ENCODE data around the gene ABCC4.

ABCC4 gene

GRCh38 chr13:95151942-95152587 lies 149.2 kb downstream of the ABCC4 start:
- no peak for DNase-seq

- no peak for DNase-seq
Observed at GRCh38 chr13:95150555-95150954, 150.7 kb downstream of the ABCC4 start.

GRCh38 chr13:95146486-95146885 lies 154.8 kb downstream of the ABCC4 start:
- no peak for DNase-seq

DNA sequence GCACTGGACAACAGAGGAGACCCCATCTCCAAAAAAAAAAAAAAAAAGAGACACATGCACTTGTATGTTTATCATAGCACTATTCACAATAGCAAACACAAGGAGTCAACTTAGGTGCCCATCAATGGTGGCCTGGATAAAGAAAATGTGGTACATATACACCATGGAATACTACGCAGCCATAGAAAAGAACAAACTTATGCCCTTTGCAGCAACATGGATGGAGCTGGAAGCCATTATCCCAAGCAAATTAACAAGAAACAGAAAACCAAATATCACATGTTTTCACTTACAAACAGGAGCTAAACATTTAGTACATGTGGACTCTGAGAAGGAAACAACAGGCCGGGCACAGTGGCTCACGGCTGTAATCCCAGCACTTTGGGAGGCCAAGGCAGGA lies 155.7 kb downstream of the ABCC4 start:
- no peak for DNase-seq

DNA sequence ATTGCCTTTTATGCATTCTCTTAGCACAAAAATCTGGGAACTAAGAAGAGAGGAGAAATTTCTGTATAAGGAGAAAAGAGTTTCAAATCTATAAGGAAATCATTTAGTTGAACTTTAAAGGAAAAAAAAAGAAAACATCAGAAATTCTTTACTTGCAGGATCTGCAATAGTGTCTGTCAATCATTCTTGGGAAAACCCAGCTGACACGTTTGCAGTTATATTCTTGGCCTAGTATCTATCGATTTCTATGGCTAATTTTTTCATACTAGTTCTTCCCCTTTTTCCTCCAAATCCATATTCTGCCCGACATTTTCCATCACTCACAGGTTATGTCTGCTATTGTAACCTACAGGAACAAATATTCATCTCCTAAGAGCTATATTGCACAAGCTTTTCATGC lies 160.7 kb downstream of the ABCC4 start:
- no peak for DNase-seq

GRCh38 chr13:95138876-95139585 lies 162.2 kb downstream of the ABCC4 start:
- DNase-seq, result no peak

GRCh38 chr13:95137096-95137495 lies 164.2 kb downstream of the ABCC4 start:
- no peak for DNase-seq

DNA sequence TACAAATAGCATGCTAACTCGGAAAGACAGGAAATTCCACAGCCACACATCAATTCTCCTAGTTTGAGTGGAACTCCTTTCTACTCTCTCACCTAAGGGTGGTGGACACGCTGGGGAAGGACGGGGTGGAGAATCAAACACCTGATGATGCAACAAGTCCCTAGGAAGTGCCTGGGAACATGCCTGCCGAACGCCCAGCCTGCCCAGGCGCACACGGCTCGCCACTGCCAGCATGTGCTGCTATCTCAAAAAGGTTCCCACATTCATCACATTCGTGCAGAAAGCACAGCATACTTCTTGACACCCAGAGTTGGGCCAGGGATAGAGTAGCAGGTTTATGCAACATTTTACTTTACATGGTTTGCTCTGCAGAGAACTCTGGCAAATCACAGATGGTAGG lies 164.6 kb downstream of the ABCC4 start:
- no peak for DNase-seq

DNA sequence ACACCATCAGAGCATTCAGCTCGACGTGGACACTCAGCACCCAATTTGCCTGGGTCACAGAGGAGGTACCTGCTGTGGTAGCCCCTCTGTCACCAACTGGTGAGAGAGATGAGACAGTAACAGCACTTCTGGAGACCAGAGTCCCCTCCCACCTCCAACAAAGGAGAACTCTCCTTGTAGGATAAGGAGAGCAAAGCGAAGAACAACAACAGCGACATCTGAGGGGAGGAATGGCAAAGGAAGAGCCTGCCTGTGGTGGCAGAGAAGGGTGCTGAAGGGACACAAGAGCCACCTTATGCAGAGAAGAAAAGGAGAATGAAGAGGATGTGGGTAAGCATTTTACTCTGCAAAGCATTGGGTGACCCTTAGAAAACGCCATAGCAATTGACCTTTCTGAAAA lies 167.8 kb downstream of the ABCC4 start:
- no peak for DNase-seq

- no peak for DNase-seq
Observed at GRCh38 chr13:95129004-95129403, 172.2 kb downstream of the ABCC4 start.

GRCh38 chr13:95128045-95128643 lies 173.1 kb downstream of the ABCC4 start:
- no peak for DNase-seq

GRCh38 chr13:95124959-95125358 lies 176.3 kb downstream of the ABCC4 start:
- DNase-seq, result no peak

GRCh38 chr13:95123726-95124125 lies 177.5 kb downstream of the ABCC4 start:
- DNase-seq, result no peak

GRCh38 chr13:95122063-95122462 lies 179.2 kb downstream of the ABCC4 start:
- no peak for DNase-seq

GRCh38 chr13:95121516-95121915 lies 179.7 kb downstream of the ABCC4 start:
- no peak for DNase-seq

DNA sequence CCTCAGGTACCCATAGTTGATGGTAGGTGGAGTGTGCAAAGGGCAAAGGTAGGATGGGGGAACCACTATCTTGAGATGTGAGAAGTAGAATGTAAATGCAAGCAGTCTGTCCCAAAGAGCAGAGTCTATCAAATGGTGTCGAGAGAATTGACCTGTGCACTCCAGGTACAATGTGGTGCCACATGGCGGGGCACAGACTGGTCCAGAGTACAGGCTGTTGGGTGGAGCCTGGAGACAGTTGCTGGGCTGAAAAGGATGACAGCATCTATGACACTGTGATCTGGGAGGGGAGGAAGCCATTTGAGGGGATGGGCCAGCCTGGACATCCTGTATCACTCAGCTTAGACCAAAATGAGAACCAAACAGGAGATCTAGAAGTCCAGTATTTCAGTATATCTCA lies 180.6 kb downstream of the ABCC4 start:
- no peak for DNase-seq

DNA sequence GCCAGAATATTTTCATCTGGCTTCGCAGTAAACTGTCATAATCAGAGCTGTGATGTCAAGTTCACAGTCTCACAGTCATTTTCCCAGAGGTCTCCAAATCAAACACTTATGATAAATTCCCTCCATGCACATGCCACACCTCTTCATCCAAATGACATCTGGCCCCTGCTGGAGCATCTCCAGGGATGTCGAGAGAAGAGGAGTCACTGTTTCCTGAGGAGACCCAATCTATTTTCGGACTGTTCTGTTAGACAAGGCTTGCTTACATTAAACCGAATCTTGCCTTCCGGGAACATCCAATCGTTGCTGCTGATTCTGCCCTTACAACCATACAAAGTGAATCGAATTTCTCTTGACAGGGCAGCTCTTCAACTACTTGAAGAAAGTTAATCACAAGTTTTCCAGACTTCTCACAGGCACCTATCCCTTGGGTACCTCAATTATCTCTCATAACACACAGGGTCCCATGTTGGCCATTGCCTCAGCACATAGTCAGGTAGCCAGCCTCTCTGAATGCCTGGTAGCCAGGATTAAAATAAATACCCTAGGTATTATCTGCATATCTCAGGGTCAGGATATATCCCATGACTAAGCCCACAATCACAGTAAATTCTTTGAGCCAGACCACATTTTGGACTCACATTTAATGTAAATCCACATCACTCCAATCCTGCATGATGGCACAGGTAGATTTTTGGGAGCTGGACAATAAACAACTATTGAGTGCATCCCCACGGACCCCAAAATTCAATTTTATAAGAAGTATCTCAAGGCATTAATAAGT lies 182.5 kb downstream of the ABCC4 start:
- DNase-seq, result no peak

- no peak for DNase-seq
Observed at GRCh38 chr13:95117092-95117491, 184.2 kb downstream of the ABCC4 start.

DNA sequence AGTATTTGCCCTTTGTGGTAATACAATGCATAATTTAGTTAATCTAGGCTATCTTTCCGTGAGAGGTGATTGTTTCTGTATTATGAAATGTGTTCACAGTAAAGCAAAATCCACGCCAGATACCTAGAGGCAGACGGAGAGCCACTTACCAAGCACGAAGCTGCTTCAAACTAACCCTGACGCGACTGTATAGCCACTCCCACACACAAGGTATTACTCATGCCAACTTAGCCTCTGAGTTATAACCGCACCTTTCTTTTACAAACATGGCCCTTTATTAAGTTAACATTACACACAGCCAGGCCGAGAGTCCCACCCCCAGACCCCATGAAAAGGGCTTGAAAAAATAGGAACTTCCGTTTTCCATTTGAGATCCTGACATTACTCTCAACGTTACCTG lies 185.7 kb downstream of the ABCC4 start:
- DNase-seq, result no peak

DNA sequence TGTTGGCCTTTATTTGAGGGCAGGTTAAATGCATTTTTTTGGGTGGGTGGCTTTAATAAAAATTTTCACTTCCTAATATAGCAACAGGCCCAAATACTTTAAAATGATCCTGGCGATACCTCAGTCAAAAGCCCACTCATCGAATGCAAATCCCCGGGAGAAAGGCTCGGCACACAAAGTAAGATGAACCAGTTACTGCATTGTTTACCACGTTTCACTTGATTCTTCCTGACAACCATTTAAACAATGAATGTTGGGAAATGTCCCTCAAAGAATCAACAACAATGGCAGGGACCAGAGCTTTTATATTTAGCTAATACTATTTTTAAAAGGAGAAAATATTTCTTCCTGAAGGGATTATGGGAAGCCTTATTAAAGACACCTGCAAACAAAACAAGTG lies 187.7 kb downstream of the ABCC4 start:
- no peak for DNase-seq

GRCh38 chr13:95112883-95113282 lies 188.4 kb downstream of the ABCC4 start:
- no peak for DNase-seq

- no peak for DNase-seq
Observed at GRCh38 chr13:95111608-95112007, 189.6 kb downstream of the ABCC4 start.

DNA sequence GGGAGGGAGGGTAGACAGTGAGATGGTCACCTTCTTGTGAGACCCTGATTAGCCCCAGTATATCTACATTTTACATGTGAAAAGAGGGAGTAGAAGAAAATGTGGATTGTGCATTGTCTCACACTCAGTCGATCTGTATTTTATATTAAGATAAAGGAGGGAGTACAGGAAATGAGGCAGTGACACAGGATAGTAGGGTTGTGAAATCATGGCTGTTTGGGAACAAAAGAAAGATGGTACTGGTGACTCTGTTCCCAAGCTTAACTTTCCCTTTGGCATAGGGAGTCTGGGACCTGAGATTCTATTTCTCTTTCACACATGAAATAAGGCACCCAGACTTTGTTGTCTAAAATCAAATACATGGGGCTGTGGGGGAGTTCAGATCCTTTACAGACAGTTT lies 194.7 kb downstream of the ABCC4 start:
- no peak for DNase-seq
